HG03521 (cell line): ENCODE measurements around the gene CYBB.
A peak's percentile ranks its signal among the peaks of the same experiment; 100 is the strongest.

ENCODE experiments used
- ATAC-seq: cut with Tn5 transposase; IDR thresholded peaks from one replicate; pipeline ENCODE4 v1.9.1; 2021; ENCODE audit warnings: mild to moderate bottlenecking, moderate library complexity; ENCODE audit not compliant: unreplicated experiment

Gene CYBB

GRCh38 chrX:37785569-37785968, 5.7 kb downstream of the CYBB start:
- ATAC-seq = no peak

- ATAC-seq = peak; percentile 70
Measured at GRCh38 chrX:37786624-37787422, 7.0 kb downstream of the CYBB start.

- ATAC-seq = peak; percentile 70
Measured at GRCh38 chrX:37787423-37787869, 7.6 kb downstream of the CYBB start.

DNA sequence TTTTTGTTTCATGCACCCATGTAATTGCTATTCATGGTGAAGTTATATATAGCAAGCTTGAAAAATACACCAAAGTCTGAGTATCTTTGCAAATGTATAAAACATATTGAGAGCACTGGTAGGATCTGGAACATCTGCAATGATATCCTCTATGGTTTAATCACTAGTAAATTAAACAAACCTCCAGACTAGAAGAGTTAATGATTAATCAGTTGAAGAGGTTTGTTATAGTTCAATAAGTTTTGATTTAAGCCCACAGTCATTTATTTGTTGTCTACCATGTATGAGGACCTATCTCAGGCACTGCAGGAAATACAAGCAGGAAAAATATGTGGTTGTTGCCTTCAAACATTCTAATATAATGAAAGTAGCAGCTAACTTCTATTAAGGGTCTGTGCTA, 16.5 kb downstream of the CYBB start:
- no peak for ATAC-seq

GRCh38 chrX:37796805-37797204, 16.9 kb downstream of the CYBB start:
- ATAC-seq = no peak

GRCh38 chrX:37799936-37800335, 20.1 kb downstream of the CYBB start:
- ATAC-seq = no peak

GRCh38 chrX:37800717-37801116, 20.9 kb downstream of the CYBB start:
- no peak for ATAC-seq

DNA sequence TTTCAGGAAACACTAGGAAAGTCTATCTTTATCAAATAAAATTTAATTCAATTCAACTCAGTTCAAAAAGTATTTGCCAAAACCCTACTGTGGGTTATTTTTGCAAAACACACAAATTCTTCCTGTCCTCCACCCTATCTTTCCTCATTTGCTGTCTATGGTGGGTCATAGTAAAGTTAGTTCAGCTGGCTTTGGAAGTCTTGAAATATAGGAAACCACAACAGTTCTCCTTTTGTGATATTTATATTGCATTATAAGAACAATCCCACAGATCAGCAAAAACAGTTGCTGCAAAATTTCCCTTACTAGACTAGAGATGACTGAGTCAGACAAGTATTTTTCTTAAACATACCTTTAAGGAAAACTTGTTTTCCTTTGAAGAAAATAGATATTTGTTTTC, 22.2 kb downstream of the CYBB start:
- no peak for ATAC-seq

DNA sequence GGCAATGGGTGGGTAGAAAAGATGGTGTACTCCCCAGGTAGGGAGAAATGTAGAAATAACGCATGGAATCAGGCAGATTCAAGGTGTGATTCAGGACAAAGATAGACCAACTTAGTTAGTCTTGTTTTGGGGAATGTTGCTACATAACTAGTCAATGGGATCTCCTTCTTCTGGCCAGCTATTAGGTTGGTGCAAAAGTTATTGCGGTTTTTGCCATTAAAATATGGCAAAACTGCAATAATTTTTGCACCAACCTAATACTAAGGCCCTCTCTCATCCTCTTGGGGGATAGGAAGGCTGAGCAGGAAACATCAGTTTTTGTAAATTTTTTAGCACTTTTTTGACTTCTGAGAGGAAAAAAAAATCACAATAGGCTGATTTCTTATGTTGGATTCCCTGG, 23.2 kb downstream of the CYBB start:
- no peak for ATAC-seq

- ATAC-seq = no peak
Measured at GRCh38 chrX:37809970-37810369, 30.1 kb downstream of the CYBB start.

DNA sequence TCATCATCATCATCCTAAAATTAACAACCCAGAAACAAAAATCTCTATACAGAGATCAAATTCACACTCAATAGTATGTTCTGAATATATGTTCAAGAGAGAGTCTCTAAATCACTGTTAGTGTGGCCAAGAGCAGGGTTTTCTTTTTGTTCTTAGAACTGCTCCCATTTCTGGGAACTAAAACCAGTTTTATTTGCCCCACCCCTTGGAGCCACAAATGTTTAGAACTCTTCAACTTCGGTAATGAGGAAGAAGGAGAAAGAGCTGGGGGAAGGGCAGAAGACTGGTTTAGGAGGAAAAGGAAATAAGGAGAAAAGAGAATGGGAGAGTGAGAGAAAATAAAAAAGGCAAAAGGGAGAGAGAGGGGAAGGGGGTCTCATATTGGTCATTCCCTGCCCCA, 32.3 kb downstream of the CYBB start:
- ATAC-seq = no peak

GRCh38 chrX:37813570-37813969, 33.7 kb downstream of the CYBB start:
- ATAC-seq = no peak

GRCh38 chrX:37815366-37815765, 35.5 kb downstream of the CYBB start:
- ATAC-seq = no peak

DNA sequence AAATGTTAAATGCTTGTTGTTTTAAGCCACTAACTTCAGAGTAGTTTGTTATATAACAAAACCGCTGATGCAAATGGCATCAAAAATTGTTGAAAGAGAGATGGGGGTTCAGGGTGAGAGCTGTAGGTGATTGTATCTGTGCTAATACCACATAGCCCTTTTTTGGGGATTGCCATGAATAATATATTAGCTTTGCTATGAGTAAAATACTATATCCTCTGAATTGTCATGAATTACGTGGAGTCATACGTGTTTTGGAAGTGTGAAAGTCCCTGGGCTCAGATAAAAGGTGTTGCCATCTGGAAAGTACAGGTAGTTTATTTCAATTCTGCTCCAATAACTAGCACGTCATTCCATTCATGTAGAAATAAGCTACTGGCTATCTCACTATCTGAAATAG, 36.9 kb downstream of the CYBB start:
- no peak for ATAC-seq

- ATAC-seq = no peak
Measured at GRCh38 chrX:37817176-37817575, 37.3 kb downstream of the CYBB start.

GRCh38 chrX:37817579-37817978, 37.7 kb downstream of the CYBB start:
- no peak for ATAC-seq

DNA sequence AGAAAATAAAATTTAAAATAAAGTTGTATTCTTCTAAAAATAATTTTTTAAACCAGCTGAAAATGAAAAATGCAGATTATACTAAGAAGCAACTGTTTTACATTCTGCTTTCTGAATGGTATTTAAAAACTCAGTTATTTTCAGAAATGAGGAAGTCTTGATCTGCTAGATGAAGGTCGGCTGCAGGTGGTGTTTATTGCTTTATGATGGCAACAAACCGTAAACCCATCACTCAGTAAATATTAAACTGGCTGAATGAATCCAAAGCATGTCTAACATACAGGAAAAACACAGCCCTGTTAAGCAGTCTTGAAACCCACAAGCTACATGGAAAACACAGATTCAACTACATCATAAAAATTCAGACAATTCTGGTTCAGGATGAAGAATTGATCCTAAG, 38.2 kb downstream of the CYBB start:
- peak; percentile 62 for ATAC-seq

DNA sequence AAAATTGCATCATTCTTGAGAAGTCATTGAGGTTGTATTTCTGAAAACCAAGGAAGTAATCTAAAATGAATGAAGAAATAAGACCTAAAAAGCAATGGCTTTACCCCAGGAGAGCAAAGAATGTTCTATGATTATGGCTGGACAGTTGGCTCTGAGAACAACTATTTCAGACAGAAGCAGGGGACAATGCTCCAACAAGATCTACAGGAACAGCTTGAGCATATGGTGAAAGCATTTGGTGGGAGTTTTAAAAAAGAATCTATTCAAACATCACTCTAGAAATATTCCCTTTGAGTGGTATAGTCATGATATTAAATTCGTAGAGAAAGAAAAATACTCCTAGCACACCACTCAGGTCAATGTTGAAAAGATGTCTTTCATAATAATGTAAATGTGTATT, 40.8 kb downstream of the CYBB start:
- ATAC-seq = no peak

- ATAC-seq = no peak
Measured at GRCh38 chrX:37824491-37825214, 44.8 kb downstream of the CYBB start.

GRCh38 chrX:37825215-37825842, 45.5 kb downstream of the CYBB start:
- ATAC-seq = no peak

DNA sequence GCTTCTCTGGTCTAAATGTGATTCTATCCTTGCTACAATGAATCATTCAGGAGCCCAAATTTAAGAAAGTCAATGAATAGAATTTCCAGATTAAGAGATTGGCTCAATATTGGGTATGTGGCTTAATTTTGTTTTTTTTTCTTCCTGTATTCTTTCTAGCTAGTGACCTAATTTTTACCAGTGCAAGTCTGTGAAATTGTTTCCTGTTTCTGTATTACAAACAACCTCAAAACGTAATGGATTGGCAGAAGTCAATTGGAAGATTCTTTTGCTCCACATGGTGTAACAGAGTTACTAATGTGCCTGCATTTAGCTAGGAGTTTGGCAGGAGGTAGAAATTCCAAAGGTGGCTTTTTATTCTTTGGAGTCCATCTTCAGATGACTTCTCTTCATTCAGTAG, 49.9 kb downstream of the CYBB start:
- ATAC-seq = no peak

DNA sequence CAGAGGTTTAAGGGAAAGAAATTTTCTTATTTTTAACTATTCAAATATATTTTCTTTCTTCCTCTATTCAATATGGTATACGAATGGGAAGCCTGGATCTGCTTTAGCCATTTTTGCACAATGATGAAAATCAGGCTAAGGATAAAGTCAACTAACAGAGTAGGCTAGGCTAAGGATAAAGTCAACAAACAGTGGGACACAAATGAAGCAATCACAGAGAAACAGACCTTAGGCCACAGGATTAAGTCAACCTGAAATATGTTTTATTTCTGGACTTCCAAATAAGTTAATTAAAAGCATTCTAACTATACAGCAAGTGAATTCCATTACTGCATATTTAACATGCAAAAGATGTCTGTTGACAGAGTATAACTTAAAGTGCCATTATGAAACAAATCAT, 50.5 kb downstream of the CYBB start:
- ATAC-seq = no peak
